ENCODE results near the gene ALG2. TPM values are rescaled to one million over a fixed set of nuclear protein-coding genes. Genes with fewer than 3 reads are reported as not detected.
"Not testable (repeated sequence)": the region's sequence is repeated elsewhere in the genome, so short reads cannot be mapped to it uniquely, and the experiment has no call there.

ALG2 gene
- total RNA-seq, 1 donor, result 64.8 TPM

DNA sequence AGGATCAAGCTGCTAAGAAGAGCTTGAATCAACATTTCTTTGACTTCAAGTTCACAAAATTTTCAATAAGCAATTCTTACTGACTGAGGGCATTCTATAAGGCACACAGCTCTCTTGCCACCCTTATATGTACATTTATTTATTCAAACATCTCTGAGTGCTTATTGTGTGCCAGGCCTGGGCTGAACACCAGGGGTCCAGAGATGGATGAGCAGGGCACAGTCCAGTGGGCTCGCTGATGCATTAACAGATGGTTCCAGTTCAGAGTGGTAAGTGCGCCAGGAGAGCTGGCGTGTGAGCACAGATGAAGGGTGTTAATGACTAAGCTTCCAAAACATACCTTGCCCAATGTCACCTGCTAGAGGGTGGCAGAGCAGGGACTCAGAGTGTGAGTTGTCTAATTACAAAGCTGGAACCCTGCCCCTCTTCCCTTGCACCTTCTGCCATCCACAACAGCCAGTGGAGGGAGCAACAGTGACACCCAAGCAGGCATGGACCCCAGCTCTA, 24.6 kb downstream of the ALG2 start:
- no peak for DNase-seq (ENCODE audit: low read depth)
- TF ChIP-seq, protein P1, sequence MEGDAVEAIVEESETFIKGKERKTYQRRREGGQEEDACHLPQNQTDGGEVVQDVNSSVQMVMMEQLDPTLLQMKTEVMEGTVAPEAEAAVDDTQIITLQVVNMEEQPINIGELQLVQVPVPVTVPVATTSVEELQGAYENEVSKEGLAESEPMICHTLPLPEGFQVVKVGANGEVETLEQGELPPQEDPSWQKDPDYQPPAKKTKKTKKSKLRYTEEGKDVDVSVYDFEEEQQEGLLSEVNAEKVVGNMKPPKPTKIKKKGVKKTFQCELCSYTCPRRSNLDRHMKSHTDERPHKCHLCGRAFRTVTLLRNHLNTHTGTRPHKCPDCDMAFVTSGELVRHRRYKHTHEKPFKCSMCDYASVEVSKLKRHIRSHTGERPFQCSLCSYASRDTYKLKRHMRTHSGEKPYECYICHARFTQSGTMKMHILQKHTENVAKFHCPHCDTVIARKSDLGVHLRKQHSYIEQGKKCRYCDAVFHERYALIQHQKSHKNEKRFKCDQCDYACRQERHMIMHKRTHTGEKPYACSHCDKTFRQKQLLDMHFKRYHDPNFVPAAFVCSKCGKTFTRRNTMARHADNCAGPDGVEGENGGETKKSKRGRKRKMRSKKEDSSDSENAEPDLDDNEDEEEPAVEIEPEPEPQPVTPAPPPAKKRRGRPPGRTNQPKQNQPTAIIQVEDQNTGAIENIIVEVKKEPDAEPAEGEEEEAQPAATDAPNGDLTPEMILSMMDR (IDR thresholded peaks at IDR 0.05; ENCODE audit: insufficient read depth, low read depth, low read length), result no peak
- H3K4me3 ChIP-seq (ENCODE audit: low read depth, low read length), result no peak overlapping the region

DNA sequence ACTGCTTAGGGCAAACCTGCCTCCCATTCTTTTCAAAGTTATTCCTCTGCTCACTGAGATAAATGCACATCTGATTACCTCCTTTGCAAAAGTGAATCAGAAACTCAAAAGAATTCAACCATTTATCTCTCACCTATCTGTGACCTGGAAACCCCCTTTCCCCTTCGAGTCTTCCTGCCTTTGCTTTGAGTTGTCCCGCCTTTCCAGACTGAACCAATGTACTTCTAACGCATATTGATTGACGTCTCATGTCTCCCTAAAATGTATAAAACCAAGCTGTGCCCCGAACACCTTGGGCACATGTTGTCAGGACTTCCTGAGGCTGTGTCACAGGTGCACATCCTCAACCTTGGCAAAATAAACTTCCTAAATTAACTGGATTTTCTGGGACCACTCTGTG, 25.3 kb downstream of the ALG2 start:
- not testable (repeated sequence) for H3K4me3 ChIP-seq (ENCODE audit: low read depth, low read length); DNase-seq (ENCODE audit: low read depth)

DNA sequence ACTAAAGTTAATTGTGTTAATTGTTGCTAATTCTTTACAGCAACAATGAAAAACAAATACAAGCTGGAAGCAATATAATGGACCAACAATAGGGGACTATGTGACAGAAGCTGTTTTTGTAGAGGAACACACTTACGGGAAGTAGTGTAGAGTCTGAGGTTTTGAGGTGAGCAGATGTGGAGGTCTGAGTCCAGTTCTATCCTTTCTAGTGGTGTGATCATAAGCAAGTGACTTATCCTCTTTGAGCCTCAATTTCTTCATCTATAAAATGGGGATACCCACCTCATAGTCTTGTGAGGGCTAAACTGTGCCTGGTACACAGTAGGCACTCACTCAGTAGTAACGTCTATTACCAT, 28.3 kb downstream of the ALG2 start:
- DNase-seq (ENCODE audit: low read depth), result no peak
- no peak overlapping the region for H3K4me3 ChIP-seq (ENCODE audit: low read depth, low read length)
- TF ChIP-seq, protein P1 (IDR thresholded peaks at IDR 0.05; ENCODE audit: insufficient read depth, low read depth, low read length), result no peak

DNA sequence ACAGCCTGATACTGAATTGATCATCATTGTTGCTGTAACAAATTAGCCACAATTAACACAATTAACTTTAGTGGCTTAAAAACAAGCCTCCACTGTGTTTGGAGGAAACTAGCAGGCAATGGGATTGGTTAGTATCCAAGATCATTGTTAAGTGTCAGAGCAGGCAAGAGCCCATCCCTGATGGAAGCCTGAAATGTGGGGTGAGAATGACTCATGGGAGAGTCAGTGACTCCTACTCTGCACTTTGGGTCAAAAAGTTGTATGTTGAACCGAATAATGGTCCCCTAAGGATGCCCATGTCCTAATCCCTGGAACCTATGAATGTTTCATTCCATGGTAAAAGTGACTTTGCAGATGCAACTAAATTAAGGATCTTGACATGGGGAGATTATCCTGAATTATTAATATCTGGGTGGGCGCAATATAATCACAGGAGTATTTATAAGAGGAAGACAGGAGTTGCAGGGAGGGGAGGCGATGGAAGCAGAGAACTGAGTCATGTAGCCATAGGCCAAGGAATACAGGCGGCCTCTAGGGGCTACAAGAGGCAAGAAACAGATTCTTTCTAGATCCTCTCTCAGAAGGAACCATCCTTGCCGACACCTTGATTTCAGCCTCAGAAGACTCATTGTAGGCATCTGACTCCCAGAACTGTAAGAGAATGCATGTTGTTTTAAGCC, 28.8 kb downstream of the ALG2 start:
- TF ChIP-seq, protein P1 (IDR thresholded peaks at IDR 0.05; ENCODE audit: insufficient read depth, low read depth, low read length), result peak; percentile 38
- no peak overlapping the region for H3K4me3 ChIP-seq (ENCODE audit: low read depth, low read length)
- DNase-seq (ENCODE audit: low read depth), result no peak

DNA sequence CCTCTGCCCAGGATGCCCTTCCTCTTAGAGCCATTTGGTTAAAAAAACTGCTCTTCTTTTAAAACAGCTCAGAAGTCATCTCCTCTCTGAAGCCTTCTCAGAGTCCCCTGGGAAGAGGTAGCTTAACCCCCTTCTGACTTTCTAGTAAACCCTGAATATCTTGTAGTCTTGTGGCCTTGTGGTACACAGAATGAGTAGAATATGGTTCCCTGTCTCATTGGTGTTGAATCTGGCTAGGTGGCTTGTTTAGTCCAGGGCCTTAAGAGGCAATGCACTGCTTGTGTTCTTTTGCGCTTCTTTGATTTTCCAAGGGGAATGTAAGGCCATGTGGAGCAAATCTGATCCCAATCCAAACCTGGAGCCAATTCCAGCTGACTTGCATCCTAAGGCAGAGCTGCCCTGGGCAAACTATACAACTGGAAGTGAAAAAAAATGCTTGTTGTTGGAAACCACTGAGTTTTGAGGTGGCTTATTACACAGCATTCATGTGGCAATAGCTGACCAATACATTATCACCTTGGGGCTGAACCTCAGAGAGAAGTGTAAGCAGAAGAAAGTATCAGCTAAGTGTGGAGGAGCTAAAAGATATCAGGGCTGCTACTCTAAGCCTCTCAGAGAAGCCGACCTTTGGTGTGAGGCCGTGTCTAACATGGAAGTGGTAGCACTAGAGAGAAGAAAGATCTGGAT, 31.0 kb downstream of the ALG2 start:
- H3K4me3 ChIP-seq (ENCODE audit: low read depth, low read length), result no peak overlapping the region
- TF ChIP-seq, protein P1 (IDR thresholded peaks at IDR 0.05; ENCODE audit: insufficient read depth, low read depth, low read length), result no peak
- DNase-seq (ENCODE audit: low read depth), result no peak

DNA sequence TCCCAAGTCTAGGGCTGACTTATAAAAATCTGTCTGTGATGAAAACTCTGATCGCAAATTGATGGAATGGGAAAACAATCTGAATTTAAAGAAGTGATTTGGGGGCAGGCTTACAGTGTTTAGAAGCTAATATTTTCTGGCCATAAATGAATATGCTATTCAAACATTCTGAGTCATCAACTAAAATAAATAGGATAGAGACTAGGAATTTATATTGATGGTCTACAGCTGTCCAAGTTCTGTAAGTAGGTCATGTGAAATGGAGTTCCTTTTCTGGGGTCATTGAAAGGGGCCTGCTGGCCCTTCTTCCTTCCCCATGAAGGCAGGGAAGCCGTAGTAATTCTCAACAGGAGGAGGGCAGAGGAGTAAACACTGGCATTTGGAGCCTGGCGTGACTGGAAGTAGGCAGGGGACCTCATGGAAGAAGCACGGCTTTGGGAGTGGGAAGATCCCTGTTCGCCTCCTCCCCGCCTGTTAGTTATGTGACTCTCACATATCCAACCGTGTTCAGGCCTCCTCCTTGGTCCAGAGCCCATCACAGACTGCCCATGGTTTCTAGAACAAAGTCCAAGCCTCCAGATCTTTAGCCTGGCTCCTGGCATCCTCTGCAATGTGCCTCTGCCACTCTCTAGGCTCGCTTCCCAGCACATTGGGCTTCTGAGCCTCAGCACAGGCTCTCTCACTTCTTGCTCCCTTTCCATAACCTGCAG, 31.7 kb downstream of the ALG2 start:
- H3K4me3 ChIP-seq (ENCODE audit: low read depth, low read length), result no peak overlapping the region
- DNase-seq (ENCODE audit: low read depth), result peak; percentile 14
- TF ChIP-seq, protein P1 (IDR thresholded peaks at IDR 0.05; ENCODE audit: insufficient read depth, low read depth, low read length), result no peak

DNA sequence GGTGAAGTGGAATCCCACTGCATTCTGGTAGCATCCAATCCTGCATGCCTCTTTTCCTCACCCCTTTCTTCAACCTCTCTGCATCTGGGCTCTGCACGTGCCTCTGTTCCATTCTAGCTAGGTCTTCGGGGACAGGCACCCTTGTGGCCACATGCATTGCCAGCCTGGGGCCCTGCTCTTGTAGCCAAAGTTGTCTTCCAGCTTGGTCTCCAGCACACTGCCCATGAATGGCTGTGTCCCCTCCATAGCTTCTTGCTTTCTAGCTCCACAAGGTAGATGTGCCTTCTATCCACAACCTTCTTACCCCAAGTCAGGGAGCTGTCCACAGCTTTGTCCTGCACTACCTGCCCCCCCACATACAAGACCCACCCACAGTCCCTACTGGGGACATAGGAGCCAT, 32.6 kb downstream of the ALG2 start:
- H3K4me3 ChIP-seq (ENCODE audit: low read depth, low read length), result no peak overlapping the region
- TF ChIP-seq, protein P1 (IDR thresholded peaks at IDR 0.05; ENCODE audit: insufficient read depth, low read depth, low read length), result no peak

More for the DNA sequence above, 32.6 kb downstream of the ALG2 start:
- DNase-seq (ENCODE audit: low read depth), result no peak
